Osteoblast (primary cell): ENCODE measurements around the gene PRXL2B. TPM values are rescaled to one million over a fixed set of nuclear protein-coding genes. Genes with fewer than 3 reads are reported as not detected.

Experiments
- DNase-seq: peaks from one replicate; pipeline ENCODE4 v3.0.0; 2011; ENCODE audit warnings: low spot score, mixed read lengths; ENCODE audit not compliant: insufficient read length; ENCODE audit errors: missing footprints
- H2AFZ ChIP-seq: 2 replicates; pipeline ENCODE4 v1.6.0; 2011; ENCODE audit warnings: mild to moderate bottlenecking, low read length
- H3K27ac ChIP-seq: 2 replicates; pipeline ENCODE4 v1.5.1; 2011; ENCODE audit warnings: mild to moderate bottlenecking, low read depth, low read length, moderate library complexity
- H3K27me3 ChIP-seq: 2 replicates; pipeline ENCODE4 v1.6.0; 2012; ENCODE audit warnings: mild to moderate bottlenecking, control low read depth, inconsistent platforms, low read length, moderate library complexity; ENCODE audit not compliant: insufficient read depth
- H3K36me3 ChIP-seq: 2 replicates; pipeline ENCODE4 v1.5.1; 2011; ENCODE audit warnings: mild to moderate bottlenecking, low read length, control low read depth, moderate library complexity; ENCODE audit not compliant: insufficient read depth
- H3K4me1 ChIP-seq: 2 replicates; pipeline ENCODE4 v1.5.1; 2011; ENCODE audit warnings: mild to moderate bottlenecking, low read length, control low read depth, moderate library complexity; ENCODE audit not compliant: insufficient read depth
- H3K4me2 ChIP-seq: 2 replicates; pipeline ENCODE4 v1.6.0; 2011; ENCODE audit warnings: mild to moderate bottlenecking, low read length; ENCODE audit not compliant: insufficient read depth
- H3K4me3 ChIP-seq: fragments of 200-600 bp; sonication (generic); 3 replicates; pipeline ENCODE4 v1.5.1; 2012; ENCODE audit warnings: mild to moderate bottlenecking, low read length, inconsistent platforms; ENCODE audit not compliant: insufficient read depth
- H3K79me2 ChIP-seq: 2 replicates; pipeline ENCODE4 v1.6.0; 2012; ENCODE audit warnings: mild to moderate bottlenecking, low read length, control low read depth, inconsistent platforms; ENCODE audit not compliant: insufficient read depth
- H3K9me3 ChIP-seq: 2 replicates; pipeline ENCODE4 v1.5.1; 2011; ENCODE audit warnings: low read depth, low read length, control low read depth
- H4K20me1 ChIP-seq: 2 replicates; pipeline ENCODE4 v1.6.0; 2012; ENCODE audit warnings: mild to moderate bottlenecking, low read length, control low read depth; ENCODE audit not compliant: insufficient read depth
- total RNA-seq: library from RNA; depleted of rRNA; stranded (reverse); fragments of >200 nt; gene quantifications from 2 replicates; pipeline ENCODE4 v1.2.3, GENCODE V29; 2012
- TF ChIP-seq, protein P1 (sequence below): IDR thresholded peaks from 2 replicates; pipeline ENCODE4 v1.5.1; 2011; ENCODE audit warnings: mild to moderate bottlenecking, low read depth, low read length, moderate library complexity; ENCODE audit errors: extremely low read depth

Gene PRXL2B
- total RNA-seq, 1 donor = 8.0 TPM

DNA sequence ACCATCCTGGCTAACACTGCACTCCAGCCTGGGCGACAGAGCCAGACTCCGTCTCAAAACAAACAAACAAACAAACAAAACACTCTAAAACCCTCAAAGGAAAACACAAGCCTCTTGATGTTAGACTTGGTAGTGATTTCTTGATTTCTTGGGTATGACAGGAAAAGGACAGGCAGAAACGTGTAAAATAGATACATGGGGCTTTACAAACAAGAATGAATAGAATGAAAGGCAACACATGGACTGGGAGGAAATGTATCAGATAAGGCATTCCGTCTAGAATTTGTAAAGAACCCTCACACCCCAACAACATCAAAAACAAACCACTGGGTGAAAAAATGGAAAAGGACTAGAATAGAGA, 7.8 kb upstream of the PRXL2B start:
- Histone ChIP-seq H3K27ac (no peak overlapping the region), H4K20me1 (no peaks in the 10 kb centered on the region), H3K4me1 (peaks cover 5% of the 10 kb centered on the region), H3K4me3 (no peak overlapping the region), H3K9me3 (no peaks in the 10 kb centered on the region), H3K27me3 (no peaks in the 10 kb centered on the region), H3K79me2 (no peaks in the 10 kb centered on the region), H3K36me3 (no peaks in the 10 kb centered on the region), H3K4me2 (no peak overlapping the region), H2AFZ (peak overlapping the region; percentile 80)
- DNase-seq = no peak
- TF ChIP-seq, protein P1, sequence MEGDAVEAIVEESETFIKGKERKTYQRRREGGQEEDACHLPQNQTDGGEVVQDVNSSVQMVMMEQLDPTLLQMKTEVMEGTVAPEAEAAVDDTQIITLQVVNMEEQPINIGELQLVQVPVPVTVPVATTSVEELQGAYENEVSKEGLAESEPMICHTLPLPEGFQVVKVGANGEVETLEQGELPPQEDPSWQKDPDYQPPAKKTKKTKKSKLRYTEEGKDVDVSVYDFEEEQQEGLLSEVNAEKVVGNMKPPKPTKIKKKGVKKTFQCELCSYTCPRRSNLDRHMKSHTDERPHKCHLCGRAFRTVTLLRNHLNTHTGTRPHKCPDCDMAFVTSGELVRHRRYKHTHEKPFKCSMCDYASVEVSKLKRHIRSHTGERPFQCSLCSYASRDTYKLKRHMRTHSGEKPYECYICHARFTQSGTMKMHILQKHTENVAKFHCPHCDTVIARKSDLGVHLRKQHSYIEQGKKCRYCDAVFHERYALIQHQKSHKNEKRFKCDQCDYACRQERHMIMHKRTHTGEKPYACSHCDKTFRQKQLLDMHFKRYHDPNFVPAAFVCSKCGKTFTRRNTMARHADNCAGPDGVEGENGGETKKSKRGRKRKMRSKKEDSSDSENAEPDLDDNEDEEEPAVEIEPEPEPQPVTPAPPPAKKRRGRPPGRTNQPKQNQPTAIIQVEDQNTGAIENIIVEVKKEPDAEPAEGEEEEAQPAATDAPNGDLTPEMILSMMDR = no peak

DNA sequence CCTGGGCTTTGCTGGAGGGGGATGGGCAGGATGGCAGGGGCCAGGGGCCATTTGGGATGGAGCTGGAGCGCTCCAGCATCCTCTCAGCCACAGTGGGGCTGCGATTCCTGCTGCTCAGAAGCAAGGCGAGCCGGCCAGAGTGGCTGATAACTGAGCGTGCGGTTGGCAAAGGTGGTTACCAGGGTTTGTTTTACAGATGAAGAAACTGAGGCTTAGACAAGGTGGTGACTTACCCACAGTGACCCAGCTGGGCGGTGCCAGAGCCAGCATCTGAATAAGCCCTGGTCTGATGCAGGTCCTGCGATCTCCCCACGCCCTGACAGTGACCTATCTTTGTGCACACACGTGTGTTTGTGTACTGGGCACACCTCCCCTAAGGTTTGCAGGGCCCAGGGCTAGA, 5.9 kb upstream of the PRXL2B start:
- Histone ChIP-seq H3K27me3 (no peaks in the 10 kb centered on the region), H3K79me2 (no peaks in the 10 kb centered on the region), H3K36me3 (no peaks in the 10 kb centered on the region), H2AFZ (no peak overlapping the region), H3K4me1 (peaks cover 7% of the 10 kb centered on the region), H4K20me1 (no peaks in the 10 kb centered on the region), H3K9me3 (no peaks in the 10 kb centered on the region), H3K27ac (no peak overlapping the region), H3K4me3 (no peak overlapping the region), H3K4me2 (no peak overlapping the region)
- TF ChIP-seq, protein P1 = no peak
- DNase-seq = peak; percentile 27

DNA sequence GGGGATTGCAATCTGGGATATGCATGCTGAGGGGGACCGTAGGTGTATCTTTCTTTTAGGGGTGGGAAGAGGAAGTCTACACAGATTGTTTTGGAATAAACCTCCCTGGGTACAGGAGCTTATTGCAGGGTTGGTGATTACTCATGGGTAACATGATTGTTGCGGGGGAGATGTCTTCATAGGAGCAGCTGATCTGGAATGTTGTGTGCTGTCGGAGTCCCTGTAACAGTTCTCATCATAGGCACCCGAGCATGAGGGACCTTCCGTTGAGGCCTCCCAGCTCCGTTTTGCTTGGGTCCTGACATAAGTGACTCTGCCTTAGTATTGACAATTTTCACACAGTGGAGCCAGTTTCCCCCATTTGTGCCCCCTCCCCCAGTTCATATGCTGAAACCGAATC, 4.2 kb upstream of the PRXL2B start:
- TF ChIP-seq, protein P1 = no peak
- H3K9me3 ChIP-seq = no peaks in the 10 kb centered on the region
- H3K4me2 ChIP-seq = no peak overlapping the region
- H2AFZ ChIP-seq = no peak overlapping the region
- peak; percentile 87 for DNase-seq
- no peak overlapping the region for H3K27ac ChIP-seq
- no peaks in the 10 kb centered on the region for H3K27me3 ChIP-seq
- no peaks in the 10 kb centered on the region for H3K36me3 ChIP-seq
- peaks cover 8% of the 10 kb centered on the region for H3K4me1 ChIP-seq
- peaks cover 3% of the 10 kb centered on the region for H3K79me2 ChIP-seq
- H3K4me3 ChIP-seq = no peak overlapping the region
- no peaks in the 10 kb centered on the region for H4K20me1 ChIP-seq

- peak; percentile 78 for DNase-seq
- Histone ChIP-seq H4K20me1 (no peaks in the 10 kb centered on the region), H3K27me3 (no peaks in the 10 kb centered on the region), H3K9me3 (no peaks in the 10 kb centered on the region), H3K4me2 (no peak overlapping the region), H3K36me3 (no peaks in the 10 kb centered on the region), H3K27ac (no peak overlapping the region), H2AFZ (no peak overlapping the region), H3K79me2 (peaks cover 4% of the 10 kb centered on the region), H3K4me1 (peaks cover 8% of the 10 kb centered on the region), H3K4me3 (no peak overlapping the region)
- TF ChIP-seq, protein P1 = no peak
Measured at GRCh38 chr1:2583331-2583791, 3.2 kb upstream of the PRXL2B start.
